ENCODE results near the gene DKC1. TPM values are rescaled to one million over a fixed set of nuclear protein-coding genes. Genes with fewer than 3 reads are reported as not detected.

Gene DKC1
- total and polyA plus RNA-seq, 2 donors (not counting 3 experiments of a cell fraction or from before 2014, with no cell fraction given), result 28.6 to 69.1 TPM

GRCh38 chrX:154748712-154749339, 13.8 kb upstream of the DKC1 start:
- DNase-seq (ENCODE audit: low read depth, low spot score), result peak; percentile 69
- BruUV-seq (replicated peaks), result no TSS peak
- intact Hi-C loops (cut with micrococcal nuclease), result loop anchor here (1.0 kb wide), 1 partner anchor 34 kb away; no protein-coding TSS in a partner anchor

More at GRCh38 chrX:154748712-154749339, 13.8 kb upstream of the DKC1 start:
- CTCF ChIA-PET, result interaction anchor here (0.7 to 4.0 kb wide), 25 partner anchors 9 to 158 kb away, joined by 3 to 49 read pairs (median 5); partner anchors contain the start of genes DKC1, MPP1 and SMIM9
- no peaks in the 10 kb centered on the region for H3K79me2 ChIP-seq (ENCODE audit: control insufficient read depth, insufficient read depth, low read length)
- no peak overlapping the region for H3K9ac ChIP-seq (replicated peaks; ENCODE audit: extremely low read depth, insufficient read depth, low read length)
- POLR2A ChIA-PET, result no interaction called here
- peak overlapping the region; percentile 48 for H2AFZ ChIP-seq (ENCODE audit: low read depth, low read length)
- H3K9me3 ChIP-seq (replicated peaks; ENCODE audit: control insufficient read depth, insufficient read depth, low read length), result no peaks in the 10 kb centered on the region
- peak overlapping the region; percentile 55 for H3K4me2 ChIP-seq (ENCODE audit: insufficient read depth, low read length)
- peak; percentile 80 for FAIRE-seq
- no peaks in the 10 kb centered on the region for H3K36me3 ChIP-seq (ENCODE audit: control insufficient read depth in 2 of 2, extremely low read depth in 1 of 2, insufficient read depth in 2 of 2, low read length in 2 of 2)
- H3K9me1 ChIP-seq (replicated peaks; ENCODE audit: control insufficient read depth, extremely low read depth, insufficient read depth, low read length), result no peaks in the 10 kb centered on the region
- dilution Hi-C loops (cut with MboI; ENCODE audit: extremely low pct_ligation_motif_present, low sequenced_read_pairs), result no loop called here
- no peaks in the 10 kb centered on the region for H3K27me3 ChIP-seq (ENCODE audit: control insufficient read depth in 2 of 2, insufficient read depth in 2 of 2, low read length in 2 of 2)
- no peak overlapping the region for H3K4me3 ChIP-seq (replicated peaks in 1 of 3; ENCODE audit: insufficient read depth in 1 of 3, low read depth in 1 of 3, low read length in 3 of 3)
- no peaks in the 10 kb centered on the region for H4K20me1 ChIP-seq (replicated peaks; ENCODE audit: control insufficient read depth, extremely low read depth, insufficient read depth, low read length)
- peak overlapping the region; percentile 28 for H3K27ac ChIP-seq (ENCODE audit: insufficient read depth, low read depth, low read length)
- TF ChIP-seq EZH2 (IDR thresholded peaks at IDR 0.05; ENCODE audit: borderline replicate concordance, low read depth, low read length, severe bottlenecking) (no peak), CTCF (IDR thresholded peaks at IDR 0.05; ENCODE audit: extremely low read depth in 1 of 2, insufficient read depth in 1 of 2, low read depth in 1 of 2, low read length in 2 of 2) (peak; percentile 44 to 56)
- H3K4me1 ChIP-seq (ENCODE audit: control insufficient read depth, extremely low read depth, insufficient read depth, low read length), result peaks cover 6% of the 10 kb centered on the region

All from endothelial cell of umbilical vein (primary cell).